GM20000 (cell line): ENCODE results near the gene DSCAML1.

Source experiments
- DNase-seq: peaks from one replicate; pipeline ENCODE4 v3.0.0; 2012; ENCODE audit warnings: low spot score
- TF ChIP-seq, protein P1 (sequence below): IDR thresholded peaks from 2 replicates; pipeline ENCODE4 v1.5.1; 2012; ENCODE audit warnings: mild to moderate bottlenecking, control low read depth; ENCODE audit errors: extremely low read depth, missing control alignments

Gene DSCAML1

DNA sequence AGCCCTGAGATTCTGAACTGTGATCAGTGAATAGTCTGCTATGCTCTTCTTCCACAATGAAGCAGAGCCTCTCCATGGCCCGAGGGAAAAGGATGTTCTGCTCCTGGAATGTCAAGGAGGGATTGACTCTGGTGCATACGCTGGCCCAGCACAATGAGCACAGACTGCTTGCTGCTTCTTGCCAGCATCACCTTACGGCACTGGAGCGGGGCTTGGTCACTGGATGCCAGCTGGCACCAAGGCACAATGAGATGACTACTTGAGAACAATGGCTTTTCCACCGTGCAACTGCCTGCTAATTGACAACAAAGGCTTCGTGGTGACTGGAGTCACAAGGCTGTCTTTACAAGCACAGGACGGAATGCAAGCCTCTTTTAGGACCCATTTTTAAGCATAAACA lies 139.2 kb downstream of the DSCAML1 start:
- no peak for DNase-seq
- TF ChIP-seq, protein P1, sequence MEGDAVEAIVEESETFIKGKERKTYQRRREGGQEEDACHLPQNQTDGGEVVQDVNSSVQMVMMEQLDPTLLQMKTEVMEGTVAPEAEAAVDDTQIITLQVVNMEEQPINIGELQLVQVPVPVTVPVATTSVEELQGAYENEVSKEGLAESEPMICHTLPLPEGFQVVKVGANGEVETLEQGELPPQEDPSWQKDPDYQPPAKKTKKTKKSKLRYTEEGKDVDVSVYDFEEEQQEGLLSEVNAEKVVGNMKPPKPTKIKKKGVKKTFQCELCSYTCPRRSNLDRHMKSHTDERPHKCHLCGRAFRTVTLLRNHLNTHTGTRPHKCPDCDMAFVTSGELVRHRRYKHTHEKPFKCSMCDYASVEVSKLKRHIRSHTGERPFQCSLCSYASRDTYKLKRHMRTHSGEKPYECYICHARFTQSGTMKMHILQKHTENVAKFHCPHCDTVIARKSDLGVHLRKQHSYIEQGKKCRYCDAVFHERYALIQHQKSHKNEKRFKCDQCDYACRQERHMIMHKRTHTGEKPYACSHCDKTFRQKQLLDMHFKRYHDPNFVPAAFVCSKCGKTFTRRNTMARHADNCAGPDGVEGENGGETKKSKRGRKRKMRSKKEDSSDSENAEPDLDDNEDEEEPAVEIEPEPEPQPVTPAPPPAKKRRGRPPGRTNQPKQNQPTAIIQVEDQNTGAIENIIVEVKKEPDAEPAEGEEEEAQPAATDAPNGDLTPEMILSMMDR: no peak

DNA sequence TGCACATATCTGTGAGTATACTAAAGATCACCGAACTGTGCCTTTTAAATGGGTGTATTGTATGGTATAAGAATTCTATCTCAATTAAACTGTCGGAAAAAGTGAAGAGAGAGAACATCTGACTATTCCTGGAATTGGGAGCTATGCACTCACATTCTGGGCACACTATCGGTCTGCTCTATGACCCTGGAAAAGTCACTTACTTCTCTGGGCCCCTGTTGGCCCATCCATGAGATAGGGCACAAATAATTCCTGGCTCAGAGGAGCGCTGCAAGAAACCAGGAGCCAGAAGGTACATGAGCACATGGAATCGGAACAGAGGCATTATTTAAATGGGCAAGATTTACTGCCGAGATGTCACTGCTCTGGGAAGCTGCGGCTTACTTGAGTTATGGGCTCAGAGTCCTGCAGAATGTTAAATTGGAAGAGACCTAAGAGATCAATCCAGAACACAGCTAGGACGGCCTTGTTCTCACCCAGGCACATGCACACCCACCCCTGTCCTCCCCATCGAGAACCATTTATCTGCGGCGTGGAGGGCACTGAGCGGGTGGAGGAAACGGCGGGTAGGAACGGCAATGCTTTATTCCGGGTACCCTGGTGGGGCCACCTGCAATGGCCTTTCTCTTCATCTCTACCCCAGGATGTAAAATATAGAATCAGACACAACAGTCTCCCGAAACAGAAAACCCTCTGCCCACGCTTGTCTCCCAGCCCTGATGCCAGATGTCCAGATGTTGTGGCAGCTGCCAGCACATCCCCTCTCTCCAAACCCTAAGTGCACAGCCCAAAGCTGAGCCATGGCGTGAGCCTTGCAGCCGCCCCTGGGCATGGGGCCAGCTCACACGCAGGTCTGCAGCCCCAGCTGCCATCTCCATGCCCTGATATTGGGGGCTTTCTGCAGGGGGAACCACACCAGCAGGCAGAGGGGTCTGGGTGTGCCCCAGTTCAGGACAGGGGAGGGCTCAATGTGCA lies 142.4 kb downstream of the DSCAML1 start:
- no peak for DNase-seq
- TF ChIP-seq, protein P1: no peak

DNA sequence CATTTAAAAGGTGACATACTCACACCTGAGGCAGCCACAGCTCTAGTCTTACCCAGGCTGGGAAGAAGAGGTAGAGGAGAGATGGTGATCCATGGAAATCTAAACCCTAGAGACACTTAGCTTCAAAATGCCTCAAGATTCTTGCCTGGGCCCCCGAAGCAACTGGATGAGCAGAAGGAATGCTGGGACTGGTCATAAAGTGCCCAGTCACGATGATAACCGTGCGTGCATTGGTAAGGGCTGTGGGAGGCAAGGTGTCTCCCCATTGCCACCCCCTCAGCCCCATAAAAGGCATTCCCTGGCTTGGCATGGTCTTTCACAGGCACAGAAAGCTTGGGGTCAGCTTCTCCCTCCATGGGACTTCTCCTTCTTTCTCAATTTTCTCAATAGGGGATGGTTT lies 144.5 kb downstream of the DSCAML1 start:
- no peak for DNase-seq
- TF ChIP-seq, protein P1: no peak

DNA sequence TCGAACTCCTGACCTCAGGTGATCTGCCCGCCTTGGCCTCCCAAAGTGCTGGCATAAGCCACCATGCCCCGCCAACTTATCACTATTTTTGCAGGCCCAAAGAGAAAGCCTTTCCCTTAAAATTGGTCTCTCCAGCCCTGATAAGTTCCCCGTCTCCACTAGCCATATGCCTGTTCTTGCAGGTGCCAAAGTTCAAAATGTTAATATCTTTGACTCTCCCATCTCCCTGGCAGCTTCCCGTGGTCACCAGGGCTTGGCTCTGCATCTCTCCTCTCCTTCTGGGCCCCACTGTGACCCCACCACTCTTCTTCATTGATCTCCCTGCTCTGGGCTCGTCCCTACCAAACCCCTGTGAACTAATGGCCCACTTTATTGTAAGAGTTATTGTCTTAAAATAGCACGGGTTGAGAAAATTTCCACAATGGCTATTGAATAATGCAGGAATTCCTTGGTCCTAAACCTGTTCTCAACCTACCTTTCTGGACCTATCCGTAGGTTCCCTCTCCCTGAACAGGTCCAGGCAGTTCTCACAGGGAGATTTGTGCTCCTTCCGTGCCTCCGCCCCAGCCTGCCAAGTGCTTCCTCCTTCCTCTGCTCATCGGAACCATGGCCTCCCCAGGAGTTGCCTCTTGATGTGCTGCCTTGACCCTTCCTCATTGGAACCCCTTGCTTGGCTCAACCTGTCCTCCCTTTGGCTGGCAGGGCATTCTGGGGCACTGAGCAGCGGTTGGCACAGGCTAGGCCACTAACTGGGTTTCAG lies 147.5 kb downstream of the DSCAML1 start:
- TF ChIP-seq, protein P1: no peak
- no peak for DNase-seq

DNA sequence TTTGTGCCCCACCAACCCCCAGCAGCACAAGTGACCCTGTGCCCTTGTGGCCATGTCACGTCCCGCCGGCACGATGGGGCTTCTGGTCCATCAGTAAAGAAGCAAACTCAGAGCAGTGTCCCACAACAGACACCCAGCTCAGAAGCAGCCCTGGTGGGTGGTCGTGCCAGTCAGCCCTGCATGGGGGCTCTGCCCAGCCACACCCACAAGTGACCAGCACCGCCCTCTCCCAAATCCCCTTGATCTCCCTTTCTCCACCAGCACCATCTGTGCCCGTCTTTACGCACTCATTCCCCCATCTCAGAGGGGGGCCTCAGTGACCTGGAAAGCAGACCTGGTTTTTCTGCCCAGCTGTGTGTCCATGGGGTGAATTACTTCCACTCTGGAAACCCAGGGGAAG lies 149.1 kb downstream of the DSCAML1 start:
- TF ChIP-seq, protein P1: no peak
- no peak for DNase-seq

DNA sequence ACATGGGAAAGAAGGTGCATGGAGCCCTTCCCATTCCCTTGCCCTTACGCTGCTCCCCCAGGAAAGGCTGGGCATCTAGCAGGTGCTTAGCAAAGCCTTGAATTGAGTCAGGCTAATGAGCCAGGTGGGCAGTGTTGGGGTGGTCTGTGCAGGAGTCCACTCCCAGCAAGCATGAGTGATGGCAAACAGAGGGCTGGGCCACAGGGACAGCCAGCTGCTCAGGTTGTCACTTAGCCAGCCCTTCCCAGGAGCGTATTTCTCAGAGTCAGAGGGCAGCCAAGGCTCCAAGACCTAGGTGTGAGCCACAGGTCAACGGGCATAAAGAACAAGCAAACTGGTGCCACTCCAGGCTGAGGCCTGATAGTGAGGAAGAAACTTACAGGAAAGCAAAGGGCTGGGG lies 149.8 kb downstream of the DSCAML1 start:
- no peak for DNase-seq
- TF ChIP-seq, protein P1: no peak

DNA sequence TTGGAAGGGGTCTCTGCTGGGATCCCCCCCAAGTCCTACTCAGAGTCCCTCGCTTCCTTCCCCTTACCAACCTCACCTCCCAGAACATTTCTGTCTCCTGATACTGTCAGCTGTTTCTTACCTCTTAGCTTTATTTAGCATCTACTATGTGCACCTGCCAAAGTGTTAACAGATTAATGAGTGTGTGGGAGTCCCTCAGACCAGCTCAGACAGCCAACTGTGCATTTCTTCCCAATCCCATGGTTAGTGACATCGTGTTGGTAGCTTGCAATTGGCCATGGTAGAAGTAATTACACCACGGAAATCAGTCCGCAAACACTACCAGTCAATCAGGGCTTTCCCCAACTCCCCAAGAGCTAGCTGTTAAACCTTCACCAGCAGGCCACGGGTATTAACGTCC lies 150.6 kb downstream of the DSCAML1 start:
- TF ChIP-seq, protein P1: no peak
- DNase-seq: no peak
